NCI-H1048 (cell line): Measurements from ENCODE around the gene RIMBP2.

Experiments used
- DNase-seq: peaks from one replicate; lab custom pipeline; 2025; lab: John Stamatoyannopoulos, UW

The RIMBP2 gene

GRCh38 chr12:130371296-130371695 is 344.8 kb downstream of the RIMBP2 start:
- no peak for DNase-seq

GRCh38 chr12:130369816-130370215 is 346.3 kb downstream of the RIMBP2 start:
- no peak for DNase-seq

- DNase-seq, result no peak
Observed at GRCh38 chr12:130367523-130367922, 348.6 kb downstream of the RIMBP2 start.

- DNase-seq, result no peak
Observed at GRCh38 chr12:130367003-130367402, 349.1 kb downstream of the RIMBP2 start.

GRCh38 chr12:130366159-130366558 is 349.9 kb downstream of the RIMBP2 start:
- DNase-seq, result no peak

GRCh38 chr12:130364578-130364977 is 351.5 kb downstream of the RIMBP2 start:
- DNase-seq, result no peak

GRCh38 chr12:130362060-130362459 is 354.0 kb downstream of the RIMBP2 start:
- no peak for DNase-seq

- DNase-seq, result no peak
Observed at GRCh38 chr12:130357729-130358330, 358.3 kb downstream of the RIMBP2 start.

GRCh38 chr12:130357241-130357640 is 358.9 kb downstream of the RIMBP2 start:
- DNase-seq, result no peak

GRCh38 chr12:130356222-130356621 is 359.9 kb downstream of the RIMBP2 start:
- DNase-seq, result no peak

GRCh38 chr12:130354407-130354806 is 361.7 kb downstream of the RIMBP2 start:
- no peak for DNase-seq

GRCh38 chr12:130353081-130353480 is 363.0 kb downstream of the RIMBP2 start:
- no peak for DNase-seq

- no peak for DNase-seq
Observed at GRCh38 chr12:130351326-130351725, 364.8 kb downstream of the RIMBP2 start.

GRCh38 chr12:130350715-130351114 is 365.4 kb downstream of the RIMBP2 start:
- DNase-seq, result no peak

GRCh38 chr12:130347588-130347987 is 368.5 kb downstream of the RIMBP2 start:
- DNase-seq, result no peak
